HG02588 (cell line): Measurements from ENCODE around the gene KDM2B.

Experiments used
- ATAC-seq: cut with Tn5 transposase; IDR thresholded peaks from one replicate; pipeline ENCODE4 v1.9.1; 2021; ENCODE audit warnings: mild to moderate bottlenecking, moderate library complexity; ENCODE audit not compliant: unreplicated experiment

The KDM2B gene

DNA sequence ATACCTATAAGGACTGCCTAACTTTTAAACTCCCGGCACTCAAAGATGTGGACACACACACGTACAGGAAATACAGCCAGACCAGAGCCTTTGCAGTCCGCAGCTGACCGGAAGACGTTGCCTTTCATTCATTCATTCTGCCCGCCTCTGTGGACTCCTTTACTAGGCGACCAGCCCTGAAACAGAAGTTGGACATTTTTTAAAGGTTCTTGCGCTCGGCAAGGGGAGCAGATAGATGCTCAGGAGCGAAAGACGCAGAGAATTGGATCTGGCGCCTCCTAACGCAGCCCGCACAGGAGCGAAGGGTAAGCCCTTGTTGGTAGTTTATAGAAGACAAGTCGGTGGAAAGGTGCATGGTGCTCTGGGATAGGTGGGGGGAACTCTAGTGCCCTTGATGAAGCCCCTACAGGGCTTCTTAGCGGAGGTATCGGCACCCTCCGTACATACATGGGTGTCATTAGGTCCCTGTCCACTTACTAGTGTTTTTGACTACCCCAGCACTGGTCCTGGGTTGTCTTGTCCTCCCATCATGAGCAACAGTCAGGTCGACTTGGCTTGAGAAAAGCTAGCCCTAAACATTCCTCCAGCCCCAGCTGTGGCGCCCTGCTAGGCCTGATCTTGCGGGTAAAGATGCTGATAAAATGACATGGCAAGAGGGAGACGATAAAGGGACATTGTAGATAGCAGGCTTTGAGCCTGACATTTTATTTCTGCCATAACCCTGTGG lies at the start of gene KDM2B:
Gene KDM2B, minus strand, starts transcription at position 65 of the 727 bp plus-strand sequence. CDS start 112 bp downstream, outside the sequence.
- no peak for ATAC-seq

DNA sequence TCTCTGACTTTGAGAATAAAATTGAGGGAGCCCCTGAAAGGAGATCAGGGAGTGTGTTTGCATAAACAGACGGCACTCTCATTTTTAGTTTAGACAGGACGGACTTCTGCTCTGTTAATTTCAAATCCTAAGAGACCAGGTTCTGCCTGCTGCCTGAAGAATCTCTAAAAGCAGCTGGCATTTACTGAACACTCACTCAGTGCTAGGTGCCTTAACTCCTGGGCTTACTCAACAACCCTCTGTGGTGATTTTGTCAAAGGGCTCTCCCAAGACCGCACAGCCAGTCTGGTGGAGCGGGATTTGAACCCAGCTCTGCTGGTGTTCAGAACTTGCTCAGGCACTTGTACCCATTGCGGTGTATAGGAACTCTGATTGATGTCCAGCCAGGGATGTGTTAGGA lies 47.7 kb upstream of the KDM2B start:
- ATAC-seq: no peak

DNA sequence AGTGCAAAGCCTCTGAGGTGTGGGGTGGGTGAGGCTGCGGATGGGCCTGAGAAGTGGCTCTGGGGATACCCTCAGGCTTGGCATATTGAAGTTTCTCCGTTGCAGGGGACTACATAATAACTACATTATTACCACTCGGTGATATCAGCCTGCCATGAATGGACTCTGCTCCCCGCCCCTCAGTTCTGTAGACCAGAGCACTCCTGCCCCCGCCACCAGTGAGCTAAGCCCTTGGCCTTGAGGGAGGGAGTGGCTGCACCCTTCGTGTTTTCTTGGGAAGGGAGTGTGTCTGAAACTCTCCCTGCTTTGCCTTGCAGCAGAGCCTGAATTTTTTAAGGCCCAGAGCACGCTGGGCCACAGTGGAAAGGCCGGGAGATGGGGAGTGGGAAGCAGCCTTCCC lies 47.2 kb upstream of the KDM2B start:
- ATAC-seq: no peak

DNA sequence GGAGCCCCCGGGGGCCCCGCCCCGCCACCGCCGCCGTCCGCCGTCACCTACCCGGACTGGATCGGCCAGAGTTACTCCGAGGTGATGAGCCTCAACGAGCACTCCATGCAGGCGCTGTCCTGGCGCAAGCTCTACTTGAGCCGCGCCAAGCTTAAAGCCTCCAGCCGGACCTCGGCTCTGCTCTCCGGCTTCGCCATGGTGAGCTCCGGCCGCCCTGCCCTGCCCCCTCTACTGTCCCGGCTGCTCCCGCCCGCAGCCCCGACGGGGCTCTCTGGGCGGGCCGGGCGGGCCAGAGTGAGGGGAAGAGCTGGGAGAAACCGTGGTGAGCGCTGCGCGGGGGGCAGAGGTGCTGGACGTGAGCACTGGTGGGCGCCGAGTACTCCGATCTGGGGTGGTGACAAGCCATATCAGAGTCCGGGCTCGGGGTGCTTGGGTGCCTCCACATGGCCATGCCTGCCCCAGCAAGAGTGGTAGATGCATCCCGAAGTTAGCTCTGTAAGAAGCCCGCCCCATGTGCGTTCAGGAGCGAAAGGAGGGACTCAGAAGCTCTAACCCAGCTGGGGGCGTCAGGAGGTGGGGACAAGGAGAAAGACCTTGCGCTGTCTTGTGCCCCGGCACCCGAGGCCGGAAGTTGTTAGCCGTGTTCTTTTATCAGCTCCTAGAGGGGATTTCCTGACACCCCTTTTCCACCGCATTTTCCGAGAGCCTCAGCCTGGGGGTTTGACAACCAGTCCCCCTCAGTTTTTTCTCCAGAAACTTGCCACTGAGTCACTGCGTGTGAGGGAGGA lies 46.2 kb upstream of the KDM2B start:
- ATAC-seq: peak; percentile 28

DNA sequence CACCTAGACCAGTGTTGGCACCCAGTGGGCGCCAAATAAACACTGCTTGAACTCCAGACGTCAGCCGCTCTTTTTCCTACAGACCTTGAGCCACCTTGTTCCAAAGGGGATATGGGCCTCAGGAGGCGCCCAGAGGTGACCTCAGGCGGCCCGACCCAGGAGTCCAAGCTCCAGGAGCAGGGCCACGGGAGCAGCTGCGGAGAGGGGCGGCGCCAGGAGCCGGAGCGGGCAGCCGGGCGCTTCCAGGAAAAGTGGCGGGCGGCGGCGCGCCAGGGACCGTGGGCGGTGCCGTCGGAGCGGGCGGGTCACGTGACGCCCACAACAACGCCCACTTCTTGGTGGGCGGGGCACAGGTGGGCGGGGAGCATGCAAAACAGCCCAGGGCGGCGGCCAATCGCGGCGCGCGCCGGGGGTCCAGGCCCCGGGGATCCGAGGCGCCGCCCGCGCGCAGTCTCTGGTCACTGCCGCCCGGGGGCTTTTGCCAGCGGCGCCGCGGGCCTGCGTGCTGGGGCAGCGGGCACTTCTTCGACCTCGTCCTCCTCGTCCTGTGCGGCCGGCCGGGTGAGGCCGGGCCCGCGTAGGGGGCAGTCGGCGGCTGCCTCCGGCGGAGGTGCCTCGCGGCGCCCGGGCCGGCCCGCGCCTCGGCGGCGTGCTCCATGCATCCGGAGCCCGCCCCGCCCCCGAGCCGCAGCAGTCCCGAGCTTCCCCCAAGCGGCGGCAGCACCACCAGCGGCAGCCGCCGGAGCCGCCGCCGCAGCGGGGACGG lies 45.4 kb upstream of the KDM2B start, which contains the start of gene ORAI1:
Gene ORAI1, plus strand, starts transcription at position 444 of the 766 bp plus-strand sequence.
- ATAC-seq: peak; percentile 65

DNA sequence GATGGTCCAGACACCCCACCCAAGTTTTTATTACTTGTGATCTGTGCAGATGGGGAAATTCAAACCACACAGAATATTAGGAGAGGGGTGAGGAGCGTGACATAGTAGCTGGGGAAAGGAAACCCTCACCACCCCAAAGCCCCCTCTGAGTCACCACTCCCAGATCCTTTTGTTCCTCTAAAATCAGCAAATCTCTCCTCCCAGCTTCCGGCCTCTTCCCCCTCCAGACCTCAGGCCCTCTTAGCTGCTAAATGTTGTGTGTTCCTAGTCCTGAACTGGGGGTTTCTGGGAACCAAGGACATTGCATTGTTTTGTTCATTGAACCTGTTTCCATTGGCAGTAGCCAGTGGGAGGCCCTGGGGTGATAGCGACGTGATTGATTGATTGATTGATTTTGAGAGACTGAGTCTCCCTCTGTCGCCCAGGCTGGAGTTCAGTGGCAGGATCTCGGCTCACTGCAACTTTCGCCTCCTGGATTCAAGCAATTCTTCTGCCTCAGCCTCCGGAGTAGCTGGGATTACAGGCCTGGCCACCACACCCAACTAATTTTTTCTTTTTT lies 39.6 kb upstream of the KDM2B start:
- no peak for ATAC-seq

DNA sequence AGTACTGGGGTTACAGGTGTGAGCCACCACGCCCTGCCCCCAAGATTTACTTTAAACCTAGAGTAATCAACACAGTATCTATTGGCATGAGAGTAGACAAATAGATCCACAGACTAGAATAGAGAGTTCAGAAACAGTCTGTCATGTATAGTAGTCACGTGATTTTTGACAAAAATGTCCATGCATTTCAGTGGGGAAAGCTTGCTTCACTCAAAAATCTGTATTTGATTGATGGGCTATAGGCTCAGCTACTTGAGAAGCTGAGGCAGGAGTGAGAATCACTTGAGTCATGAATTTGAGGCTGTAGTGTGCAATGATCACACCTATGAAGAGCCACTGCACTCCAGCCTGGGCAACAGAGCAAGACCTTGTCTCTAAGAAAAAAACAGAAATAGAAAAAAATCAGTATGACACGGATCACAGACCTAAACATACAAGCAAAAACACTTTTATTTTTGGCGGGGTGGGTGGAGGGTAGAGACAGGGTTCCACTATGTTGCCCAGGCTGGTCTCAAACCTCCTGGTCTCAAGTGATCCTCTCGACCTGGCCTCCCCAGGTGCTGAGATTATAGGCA lies 37.9 kb upstream of the KDM2B start:
- no peak for ATAC-seq

DNA sequence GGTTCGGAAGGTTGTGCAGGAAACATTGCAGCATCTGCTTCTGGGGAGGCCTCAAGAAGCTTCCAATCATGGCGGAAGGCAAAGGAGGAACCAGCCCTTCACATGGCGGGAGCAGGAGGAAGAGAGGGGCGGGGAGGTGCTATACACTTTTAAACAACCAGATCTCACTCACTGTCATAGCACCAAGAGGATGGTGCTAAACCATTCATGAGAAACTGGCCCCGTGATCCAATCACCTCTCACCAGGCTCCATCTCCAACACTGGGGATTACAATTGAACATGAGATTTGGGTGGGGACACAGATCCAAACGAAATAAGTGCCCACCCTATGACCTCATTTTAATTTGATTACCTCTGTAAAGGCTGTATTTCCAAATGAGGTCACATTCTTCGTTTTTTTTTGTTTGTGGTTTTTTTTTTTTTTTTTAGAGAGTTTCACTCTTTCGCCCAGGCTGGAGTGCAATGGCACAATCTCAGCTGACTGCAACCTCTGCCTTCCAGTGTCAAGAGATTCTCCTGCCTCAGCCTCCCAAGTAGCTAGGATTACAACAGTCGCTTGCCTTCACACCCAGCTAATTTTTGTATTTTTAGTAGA lies 34.1 kb upstream of the KDM2B start:
- no peak for ATAC-seq

DNA sequence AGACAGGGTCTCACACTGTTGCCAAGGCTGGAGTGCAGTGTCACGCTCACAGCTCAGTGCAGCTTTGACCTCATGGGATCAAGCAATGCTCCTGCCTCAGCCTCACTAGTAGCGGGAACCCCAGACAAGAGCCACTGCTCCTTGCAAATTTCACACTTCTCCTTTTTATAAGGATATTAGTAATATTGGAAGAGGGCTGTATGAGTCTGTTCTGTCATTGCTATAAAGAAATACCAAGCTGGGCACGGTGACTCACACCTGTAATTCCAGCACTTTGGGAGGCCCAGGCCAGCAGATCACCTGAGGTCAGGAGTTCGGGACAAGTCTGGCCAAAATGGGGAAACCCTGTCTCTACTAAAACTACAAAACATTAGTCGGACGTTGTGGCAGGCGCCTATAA lies 32.6 kb upstream of the KDM2B start:
- ATAC-seq: no peak

DNA sequence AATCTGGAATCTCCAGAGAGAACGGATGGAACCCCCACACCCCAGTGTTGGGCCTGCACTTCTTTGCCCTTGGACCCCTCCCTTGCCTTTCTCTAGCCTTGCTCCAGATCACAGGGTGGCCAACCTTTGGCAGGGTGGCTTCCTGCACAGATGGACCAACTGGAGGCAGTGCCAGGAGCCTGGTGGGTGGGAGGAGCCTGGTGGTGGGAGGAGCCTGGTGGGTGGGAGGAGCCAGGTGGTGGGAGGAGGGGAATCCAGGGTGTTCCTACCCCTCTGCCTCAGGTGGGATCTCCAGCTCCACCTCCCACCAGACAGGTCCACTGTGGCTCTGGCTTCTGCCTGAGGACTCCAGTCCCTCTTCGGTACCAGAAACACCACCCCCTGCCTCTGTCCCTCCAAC lies 30.5 kb upstream of the KDM2B start:
- no peak for ATAC-seq

DNA sequence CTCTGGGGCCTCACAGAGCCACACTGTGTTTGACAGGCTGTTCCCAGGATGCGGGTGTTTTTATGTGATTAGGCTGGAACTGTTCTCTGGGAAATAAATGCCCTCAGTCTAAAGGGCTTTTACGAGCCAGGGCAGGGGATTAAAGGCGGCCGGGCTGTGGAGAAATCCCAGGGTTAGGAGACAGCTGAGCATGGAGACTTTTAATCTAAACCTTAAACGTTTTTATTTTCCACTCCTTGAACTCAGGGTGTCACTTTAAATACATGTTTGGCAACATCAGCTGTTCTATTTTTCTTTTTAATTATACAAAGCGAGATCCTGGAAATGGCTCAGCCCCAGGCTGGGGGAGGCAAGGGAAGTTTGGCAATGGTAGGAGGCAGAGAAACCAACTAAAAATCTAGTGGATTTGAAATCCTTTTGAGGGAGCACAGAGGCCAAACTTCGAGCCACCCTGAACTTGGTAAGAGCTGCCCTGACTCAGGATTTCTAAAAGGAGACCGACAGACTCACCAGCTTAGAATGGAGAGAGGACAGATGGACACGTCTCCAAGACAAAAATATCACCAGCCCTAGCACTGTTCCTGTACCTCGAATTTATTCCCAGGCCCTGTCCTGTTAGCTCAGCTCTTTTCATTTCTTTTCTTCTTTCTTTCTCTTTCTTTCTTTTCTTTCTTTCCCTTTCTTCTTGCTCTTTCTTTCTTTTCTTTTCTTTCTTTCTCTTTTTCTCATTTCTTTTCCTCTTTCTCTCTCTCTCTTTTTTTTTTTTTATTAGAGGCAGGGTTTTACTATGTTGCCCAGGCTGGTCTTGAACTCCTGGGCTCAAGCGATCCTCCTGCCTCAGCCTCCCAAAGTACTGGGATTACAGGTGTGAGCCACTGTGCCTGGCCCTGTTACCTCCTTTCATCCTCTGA lies 29.7 kb upstream of the KDM2B start:
- ATAC-seq: no peak

DNA sequence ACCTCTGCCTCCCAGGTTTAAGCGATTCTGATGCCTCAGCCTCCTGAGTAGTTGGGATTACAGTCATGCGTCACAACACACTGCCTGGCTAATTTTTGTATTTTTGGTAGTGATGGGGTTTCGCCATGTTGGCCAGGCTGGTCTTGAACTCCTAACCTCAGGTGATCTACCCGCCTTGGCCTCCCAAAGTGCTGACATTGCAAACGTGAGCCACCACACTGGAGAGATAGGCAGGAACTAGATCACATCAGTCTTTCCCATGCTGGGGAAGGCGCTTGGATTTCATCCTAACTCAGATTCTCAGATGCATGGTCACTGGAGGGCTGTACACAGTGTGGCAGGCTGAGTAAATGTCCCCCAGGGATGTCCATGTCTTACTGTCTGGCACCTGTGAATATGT lies 27.5 kb upstream of the KDM2B start:
- ATAC-seq: no peak

DNA sequence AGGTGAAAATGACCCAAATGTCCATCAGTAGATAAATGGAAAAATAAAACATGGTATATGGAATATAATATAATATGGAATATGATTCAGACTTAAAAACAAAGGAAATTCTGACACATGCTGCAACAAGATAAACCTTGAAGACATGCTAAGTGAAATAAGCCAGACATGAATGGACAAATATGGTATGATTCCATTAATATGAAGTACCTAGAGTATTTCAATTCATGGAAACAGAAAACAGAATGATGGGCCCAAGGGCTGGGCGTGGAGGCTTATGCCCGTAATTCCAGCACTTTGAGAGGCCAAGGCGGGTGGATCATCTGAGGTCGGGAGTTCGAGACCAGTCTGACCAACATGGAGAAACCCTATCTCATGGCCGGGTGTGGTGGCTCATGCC lies 22.8 kb upstream of the KDM2B start:
- ATAC-seq: no peak

DNA sequence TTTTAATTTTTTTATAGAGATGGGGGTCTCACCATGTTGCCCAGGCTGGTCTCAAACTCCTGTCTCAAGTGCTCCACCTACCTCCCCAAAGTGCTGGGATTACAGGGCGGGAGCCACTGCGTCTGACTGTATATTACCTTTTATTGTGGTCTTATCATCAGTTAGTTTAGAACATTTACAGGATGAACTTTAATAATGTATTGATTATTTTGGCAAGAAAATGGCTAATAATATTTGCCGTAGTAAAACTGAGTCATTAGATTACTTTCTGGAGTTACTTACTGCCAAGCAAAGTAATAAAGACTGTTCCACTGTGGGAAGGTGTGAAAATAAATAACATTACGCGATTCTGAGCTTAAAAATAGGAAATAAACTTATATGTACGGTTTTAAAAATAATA lies 21.9 kb upstream of the KDM2B start:
- ATAC-seq: no peak

DNA sequence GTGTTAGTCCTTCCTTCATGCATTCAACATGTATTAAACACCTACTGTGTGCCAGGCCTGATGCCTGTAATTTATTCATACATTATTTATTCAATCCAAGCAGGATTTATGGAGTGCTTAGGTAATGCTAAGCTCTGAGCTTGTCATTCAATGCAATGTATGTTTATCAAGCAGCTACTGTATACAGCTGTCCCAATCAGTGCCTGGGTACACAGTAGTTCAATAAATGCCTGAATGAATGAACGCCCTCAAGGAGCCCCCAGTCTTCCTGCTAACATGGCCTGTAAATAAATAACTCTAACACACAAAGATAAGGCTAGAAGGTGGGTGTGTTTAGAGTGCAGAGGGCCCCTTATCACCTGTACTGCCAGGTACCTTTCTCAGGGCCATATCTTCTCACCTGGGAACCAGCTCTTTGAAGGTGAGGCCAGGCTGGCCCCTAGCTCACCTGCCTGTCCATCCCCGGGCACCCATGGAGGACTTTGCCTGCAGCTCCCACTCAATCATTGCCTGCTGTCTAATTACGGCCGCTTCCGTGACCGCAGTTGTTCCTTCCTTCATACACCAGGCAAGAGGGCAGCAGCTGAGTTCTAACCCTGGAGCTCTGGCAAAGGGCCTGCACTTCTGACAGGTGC lies 20.0 kb upstream of the KDM2B start:
- ATAC-seq: no peak

DNA sequence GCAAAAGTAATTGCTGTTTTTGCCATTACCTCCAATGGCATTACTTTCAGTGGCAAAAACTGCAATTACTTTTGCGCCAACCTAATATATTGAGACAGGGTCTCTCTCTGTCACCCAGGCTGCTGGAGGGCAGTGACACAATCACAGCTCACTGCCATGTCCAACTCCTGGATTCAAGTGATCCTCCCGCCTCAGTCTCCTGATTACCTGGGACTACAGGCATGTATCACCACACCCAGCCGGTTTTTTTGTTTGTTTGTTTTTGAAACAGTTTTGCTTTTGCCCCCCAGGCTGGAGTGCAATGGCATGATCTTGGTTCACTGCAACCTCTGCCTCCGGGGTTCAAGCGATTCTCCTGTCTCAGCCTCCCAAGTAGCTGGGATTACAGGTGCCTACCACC lies 15.7 kb upstream of the KDM2B start:
- ATAC-seq: no peak

DNA sequence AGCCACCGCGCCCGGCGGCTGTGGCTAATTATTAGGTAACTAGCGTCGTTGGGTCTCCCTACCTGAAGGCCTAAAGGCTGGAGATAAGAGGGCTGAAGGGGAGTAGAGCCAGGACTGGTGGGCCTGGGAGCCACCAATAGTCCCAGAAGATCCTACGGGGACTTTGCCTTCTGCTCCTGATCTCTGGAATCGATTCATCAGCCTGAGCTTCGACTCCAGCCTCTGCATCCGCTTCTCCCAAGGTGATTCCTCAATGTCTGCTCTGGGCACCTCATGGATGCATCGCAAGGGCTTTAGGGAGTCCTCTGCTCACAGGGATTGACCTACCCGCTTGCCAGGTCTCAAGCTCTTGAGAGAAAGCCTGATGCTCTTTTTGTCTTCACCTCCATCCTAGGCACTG lies 14.7 kb upstream of the KDM2B start:
- no peak for ATAC-seq

DNA sequence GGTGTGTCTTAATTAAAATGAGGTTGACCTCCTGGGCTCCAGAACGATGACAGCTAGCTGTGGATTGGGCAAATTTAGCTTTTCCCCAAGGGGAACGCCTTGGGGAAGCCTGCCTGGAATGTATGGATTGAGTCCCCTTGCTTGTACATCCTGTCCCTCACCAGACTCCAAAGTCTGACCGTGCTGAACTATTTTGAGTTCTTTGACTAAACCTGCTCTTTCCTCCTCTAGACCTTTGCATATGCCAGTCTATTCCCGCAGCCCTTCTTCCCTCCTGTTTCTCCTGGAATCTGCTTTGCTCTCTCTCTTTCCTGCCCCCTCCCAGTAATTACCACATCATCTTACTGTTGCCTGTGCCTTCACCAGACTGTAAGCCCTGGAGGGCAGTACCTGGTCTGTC lies 11.5 kb upstream of the KDM2B start:
- ATAC-seq: no peak
